Measurements from ENCODE around the gene SNX1. TPM values are rescaled to one million over a fixed set of nuclear protein-coding genes. Genes with fewer than 3 reads are reported as not detected.

SNX1 gene
- total RNA-seq, 2 donors from 2014 or later: 44.8 to 57.1 TPM

DNA sequence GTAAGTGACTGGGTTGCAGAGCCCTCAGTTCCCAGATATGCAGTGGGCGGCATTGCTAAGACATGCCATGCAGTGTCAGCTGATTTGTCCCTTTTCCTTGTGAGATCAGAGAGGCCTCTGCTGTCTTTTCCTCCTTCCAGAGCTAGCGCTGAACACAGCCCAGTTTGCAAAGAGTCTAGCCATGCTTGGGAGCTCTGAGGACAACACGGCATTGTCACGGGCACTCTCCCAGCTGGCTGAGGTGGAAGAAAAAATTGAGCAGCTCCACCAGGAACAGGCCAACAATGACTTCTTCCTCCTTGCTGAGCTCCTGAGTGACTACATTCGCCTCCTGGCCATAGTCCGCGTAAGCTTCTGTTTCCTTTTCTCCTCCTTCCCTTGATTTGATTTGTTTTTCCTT lies 35.8 kb downstream of the SNX1 start:
- H3K27me3 ChIP-seq: no peaks in the 10 kb centered on the region
- no peaks in the 10 kb centered on the region for H3K9me3 ChIP-seq
- H3K4me1 ChIP-seq: peaks cover 0 to 27% of the 10 kb centered on the region in 2 donors
- H3K27ac ChIP-seq: no peak overlapping the region
- no peak for DNase-seq (ENCODE audit: low spot score)
- TF ChIP-seq, protein P1, sequence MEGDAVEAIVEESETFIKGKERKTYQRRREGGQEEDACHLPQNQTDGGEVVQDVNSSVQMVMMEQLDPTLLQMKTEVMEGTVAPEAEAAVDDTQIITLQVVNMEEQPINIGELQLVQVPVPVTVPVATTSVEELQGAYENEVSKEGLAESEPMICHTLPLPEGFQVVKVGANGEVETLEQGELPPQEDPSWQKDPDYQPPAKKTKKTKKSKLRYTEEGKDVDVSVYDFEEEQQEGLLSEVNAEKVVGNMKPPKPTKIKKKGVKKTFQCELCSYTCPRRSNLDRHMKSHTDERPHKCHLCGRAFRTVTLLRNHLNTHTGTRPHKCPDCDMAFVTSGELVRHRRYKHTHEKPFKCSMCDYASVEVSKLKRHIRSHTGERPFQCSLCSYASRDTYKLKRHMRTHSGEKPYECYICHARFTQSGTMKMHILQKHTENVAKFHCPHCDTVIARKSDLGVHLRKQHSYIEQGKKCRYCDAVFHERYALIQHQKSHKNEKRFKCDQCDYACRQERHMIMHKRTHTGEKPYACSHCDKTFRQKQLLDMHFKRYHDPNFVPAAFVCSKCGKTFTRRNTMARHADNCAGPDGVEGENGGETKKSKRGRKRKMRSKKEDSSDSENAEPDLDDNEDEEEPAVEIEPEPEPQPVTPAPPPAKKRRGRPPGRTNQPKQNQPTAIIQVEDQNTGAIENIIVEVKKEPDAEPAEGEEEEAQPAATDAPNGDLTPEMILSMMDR (IDR thresholded peaks at IDR 0.05): no peak
- H3K4me3 ChIP-seq: no peak overlapping the region
- peaks cover 92% of the 10 kb centered on the region for H3K36me3 ChIP-seq

DNA sequence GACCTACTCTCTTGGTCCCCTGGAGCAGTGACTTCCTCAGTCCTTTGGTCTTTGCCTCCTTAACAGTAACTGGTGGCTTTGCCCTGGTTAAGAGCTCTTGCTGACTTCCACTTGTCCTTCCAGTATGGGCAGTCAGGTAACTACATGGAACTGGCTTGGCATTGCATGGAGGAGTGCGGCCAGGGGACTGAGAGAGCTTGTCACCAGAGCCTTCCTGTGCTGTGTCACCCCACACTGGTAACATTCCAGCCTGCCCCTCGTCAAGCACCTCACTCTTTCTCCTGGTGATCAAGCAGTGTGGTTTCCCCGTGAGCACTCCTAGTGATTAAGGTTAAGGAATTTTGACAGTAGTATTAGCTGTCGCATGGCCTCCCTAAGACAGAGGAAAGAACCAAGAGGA lies 36.4 kb downstream of the SNX1 start:
- Histone ChIP-seq H3K4me3 (no peak overlapping the region), H3K27me3 (no peaks in the 10 kb centered on the region), H3K9me3 (no peaks in the 10 kb centered on the region), H3K27ac (peak overlapping the region; percentile 18 to 23), H3K4me1 (peaks cover 0 to 30% of the 10 kb centered on the region in 2 donors), H3K36me3 (peaks cover 92% of the 10 kb centered on the region)
- TF ChIP-seq, protein P1 (IDR thresholded peaks at IDR 0.05): no peak
- DNase-seq (ENCODE audit: low spot score): no peak

DNA sequence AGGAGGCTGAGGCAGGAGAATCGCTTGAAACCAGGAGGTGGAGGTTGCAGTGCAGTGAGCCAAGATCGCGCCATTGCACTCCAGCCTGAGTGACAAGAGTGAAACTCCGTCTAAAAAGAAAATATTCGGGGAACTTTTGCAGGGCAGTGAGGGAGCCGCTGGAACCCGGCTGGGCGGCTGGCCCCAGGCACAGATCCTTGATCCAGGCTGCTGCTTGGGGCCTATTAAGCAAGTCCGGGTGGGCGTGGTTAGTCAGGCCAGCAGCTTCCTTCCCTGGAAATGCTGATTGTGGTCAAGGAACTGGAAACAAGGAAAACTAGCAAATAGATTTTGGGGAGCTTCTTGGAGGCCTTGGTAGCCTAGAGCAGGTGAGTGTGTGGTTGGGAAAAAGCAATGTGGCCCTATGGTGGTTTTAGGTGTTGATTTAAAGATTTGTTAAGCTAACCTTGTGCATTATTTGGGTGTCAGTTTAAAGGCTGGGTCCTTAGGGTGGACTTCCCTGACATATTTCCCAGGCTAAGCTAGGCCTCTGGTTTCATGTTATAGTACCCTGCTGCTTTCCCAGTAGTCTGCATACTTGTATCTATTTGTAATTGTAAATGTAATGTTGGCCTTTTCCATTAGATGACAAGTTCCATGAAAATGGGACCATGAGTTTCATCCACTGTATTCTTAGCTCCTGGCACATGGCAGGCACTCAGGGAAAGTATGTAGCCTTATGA lies 38.0 kb downstream of the SNX1 start:
- Histone ChIP-seq H3K27ac (peak overlapping the region; percentile 7 to 32), H3K36me3 (peaks cover 94% of the 10 kb centered on the region), H3K4me3 (no peak overlapping the region), H3K9me3 (no peaks in the 10 kb centered on the region), H3K4me1 (peaks cover 0 to 34% of the 10 kb centered on the region in 2 donors), H3K27me3 (no peaks in the 10 kb centered on the region)
- DNase-seq (ENCODE audit: low spot score): no peak
- TF ChIP-seq, protein P1 (IDR thresholded peaks at IDR 0.05): no peak

DNA sequence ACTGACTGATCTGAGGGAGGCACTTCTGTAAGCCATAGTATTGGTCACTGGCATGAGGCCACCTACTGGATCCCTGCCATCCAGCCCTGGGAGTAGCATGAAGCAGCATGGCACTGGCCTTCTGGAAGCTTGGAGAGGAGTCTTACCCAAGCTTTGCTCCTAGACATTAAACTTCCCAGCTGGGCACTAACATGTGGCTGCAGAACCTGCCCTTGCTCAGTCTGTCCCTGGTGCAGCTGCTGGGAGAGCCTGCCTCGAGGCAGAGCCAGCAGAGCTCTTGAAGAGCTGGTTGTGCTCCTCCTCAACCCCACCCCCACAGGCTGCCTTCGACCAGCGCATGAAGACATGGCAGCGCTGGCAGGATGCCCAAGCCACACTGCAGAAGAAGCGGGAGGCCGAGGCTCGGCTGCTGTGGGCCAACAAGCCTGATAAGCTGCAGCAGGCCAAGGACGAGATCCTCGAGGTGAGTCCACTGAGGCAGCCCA lies 38.6 kb downstream of the SNX1 start:
- Histone ChIP-seq H3K36me3 (peaks cover 89% of the 10 kb centered on the region), H3K27me3 (no peaks in the 10 kb centered on the region), H3K4me3 (no peak overlapping the region), H3K9me3 (no peaks in the 10 kb centered on the region), H3K4me1 (peaks cover 0 to 34% of the 10 kb centered on the region in 2 donors), H3K27ac (peak overlapping the region; percentile 7 to 32)
- no peak for DNase-seq (ENCODE audit: low spot score)
- TF ChIP-seq, protein P1 (IDR thresholded peaks at IDR 0.05): no peak

DNA sequence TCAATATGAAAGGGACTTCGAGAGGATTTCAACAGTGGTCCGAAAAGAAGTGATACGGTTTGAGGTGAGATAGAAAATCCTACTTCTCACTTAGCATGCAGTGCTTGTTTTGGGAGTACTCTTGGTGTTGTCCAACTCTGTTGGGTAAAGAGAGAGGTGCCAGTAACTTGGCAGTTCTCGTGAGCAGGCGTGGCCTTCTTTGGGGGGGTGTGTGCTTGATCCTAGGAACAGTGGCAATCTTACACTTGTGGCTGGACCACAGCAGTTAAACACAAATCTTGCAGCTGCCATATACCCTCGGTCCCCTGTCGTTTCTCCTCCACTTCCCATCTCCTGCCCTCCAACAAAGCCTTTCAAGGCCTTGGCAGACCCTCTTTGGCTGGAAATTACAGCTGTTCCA lies 40.6 kb downstream of the SNX1 start:
- Histone ChIP-seq H3K4me1 (peaks cover 0 to 33% of the 10 kb centered on the region in 2 donors), H3K9me3 (no peaks in the 10 kb centered on the region), H3K27ac (no peak overlapping the region), H3K36me3 (peaks cover 77% of the 10 kb centered on the region), H3K27me3 (no peaks in the 10 kb centered on the region), H3K4me3 (no peak overlapping the region)
- TF ChIP-seq, protein P1 (IDR thresholded peaks at IDR 0.05): no peak
- no peak for DNase-seq (ENCODE audit: low spot score)

All from right atrium auricular region (tissue), 2 donors.